ENCODE measurements around the gene NCAM1.

Gene NCAM1

DNA sequence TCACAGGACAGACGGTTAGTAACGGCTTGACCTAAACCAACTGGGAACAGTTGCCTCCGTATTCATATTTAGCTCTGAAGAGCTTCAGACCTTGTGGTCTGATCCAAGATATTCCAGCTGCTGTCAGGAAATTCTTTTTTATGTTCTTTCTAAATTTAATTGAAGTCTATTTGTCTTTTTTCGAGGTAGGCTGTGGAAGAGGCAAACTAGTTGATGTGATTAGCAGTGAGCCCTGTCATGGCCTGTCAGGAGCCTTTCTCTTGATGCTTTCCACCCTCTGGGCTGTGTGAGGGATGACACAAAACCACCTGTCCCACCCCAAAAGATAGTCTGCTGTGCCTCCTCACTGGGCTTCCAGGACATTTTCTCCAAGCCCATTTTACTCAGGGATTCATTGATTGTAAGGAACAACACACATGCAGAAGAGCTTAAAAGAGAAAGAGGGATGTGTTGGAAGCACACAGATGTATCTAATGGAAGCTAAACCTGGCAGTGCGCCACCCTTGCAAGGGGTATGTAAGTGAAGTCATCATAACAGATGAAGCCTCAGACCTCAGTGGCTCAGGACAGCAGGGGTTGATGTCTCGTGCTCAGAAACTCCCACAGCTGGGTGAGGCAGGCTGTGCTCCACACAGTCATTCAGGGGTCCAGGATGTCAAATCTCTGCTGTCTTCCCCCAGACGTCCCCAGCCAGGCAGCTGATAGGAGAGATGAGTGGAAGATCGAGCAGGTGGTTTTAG lies 170.0 kb downstream of the NCAM1 start:
- DNase-seq (ENCODE audit: low spot score) = no peak

DNA sequence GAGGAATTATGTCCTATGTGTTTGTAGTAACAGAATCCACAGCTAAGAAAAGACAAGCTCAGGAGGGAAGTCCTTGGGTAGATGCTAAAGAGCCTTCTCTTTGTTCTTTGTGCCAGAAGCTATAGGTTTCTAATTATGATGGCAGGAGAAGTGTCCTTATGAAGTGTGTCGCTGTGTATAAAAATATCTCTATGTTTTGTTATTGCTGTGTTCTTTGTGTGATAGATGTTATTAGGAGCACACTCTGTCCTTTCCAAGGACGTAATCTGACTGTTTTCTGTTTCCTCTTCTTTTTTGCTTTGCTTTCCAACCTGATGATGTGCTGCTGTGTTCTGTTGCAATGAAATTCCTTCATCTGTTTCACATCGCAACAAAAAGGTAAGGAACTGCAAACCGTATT lies 171.9 kb downstream of the NCAM1 start:
- no peak for DNase-seq (ENCODE audit: low spot score)

DNA sequence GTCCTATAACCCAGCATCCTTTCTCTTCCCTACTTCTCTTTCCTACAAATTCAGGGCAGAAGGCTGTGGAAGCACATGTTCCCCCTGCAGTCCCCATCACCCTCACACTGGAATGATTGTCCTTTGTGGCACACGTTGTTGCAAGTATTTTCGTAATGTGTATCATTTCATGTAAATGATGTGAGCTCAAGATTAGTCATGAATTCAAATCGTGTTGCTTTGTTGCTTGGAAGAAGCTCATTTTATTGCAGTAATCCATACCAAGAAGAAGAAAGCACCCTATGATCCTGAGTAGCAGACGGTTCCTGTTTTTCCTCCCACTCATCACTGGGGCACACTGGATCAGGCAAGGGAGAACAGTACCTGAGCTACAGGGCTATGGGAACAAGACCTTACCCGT lies 173.4 kb downstream of the NCAM1 start:
- DNase-seq (ENCODE audit: low spot score) = no peak

DNA sequence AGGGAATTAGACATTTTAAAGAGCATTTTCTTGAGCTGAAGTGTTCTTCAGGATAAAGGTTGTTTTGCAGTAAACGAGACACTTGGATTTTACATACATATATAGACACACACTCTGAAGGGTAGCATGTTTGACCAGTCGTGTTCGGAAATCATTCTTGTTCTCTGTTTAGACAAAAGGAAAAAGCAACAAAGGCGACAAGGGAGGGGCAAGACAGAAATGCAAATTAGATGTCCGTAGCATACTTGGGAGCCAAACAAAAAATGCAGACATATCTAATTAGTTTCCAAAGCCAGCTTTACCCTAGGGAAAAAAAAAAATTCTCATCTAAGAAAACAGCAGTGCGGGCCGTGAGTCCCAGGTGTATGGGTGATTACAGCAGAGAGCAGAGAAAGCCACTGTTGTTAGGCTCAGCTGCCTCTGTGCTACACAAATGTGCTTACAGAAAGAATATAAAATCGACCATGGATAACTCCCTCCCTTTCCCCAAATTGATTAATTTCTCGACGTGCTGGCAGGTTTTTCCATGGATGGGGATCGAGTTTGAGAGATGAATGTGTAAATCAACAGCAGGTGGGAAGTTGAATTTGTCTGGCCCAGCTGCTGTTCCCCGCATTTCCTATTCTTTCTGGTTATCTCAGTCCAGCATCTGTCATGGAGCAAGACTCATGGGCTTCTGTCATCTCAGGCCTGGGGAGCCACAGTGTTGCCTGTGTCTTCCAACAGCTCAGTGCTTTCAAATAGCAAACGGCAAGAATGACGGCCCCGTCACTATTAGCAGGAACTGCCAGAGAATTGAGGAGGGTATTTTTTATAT lies 176.7 kb downstream of the NCAM1 start:
- peak; percentile 49 for DNase-seq (ENCODE audit: low spot score)

DNA sequence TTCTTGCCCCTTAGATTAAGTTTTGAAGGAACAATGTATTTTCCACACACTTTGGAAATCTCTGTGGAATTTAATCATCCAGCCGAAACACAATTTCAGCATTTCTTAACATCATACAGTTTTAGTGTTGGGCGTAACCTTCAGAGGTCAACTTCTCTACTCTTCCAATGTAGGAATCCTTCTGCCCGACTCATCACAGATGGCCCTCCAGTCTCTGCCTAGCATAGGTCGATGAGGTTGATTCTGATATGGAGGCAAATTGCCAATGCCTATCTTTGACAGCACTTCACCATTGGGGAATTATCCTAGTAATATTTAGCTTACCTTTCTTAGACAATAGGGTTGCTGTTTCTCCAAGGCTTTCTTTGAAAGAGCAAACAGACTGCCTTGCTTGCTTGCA lies 177.5 kb downstream of the NCAM1 start:
- DNase-seq (ENCODE audit: low spot score) = no peak

DNA sequence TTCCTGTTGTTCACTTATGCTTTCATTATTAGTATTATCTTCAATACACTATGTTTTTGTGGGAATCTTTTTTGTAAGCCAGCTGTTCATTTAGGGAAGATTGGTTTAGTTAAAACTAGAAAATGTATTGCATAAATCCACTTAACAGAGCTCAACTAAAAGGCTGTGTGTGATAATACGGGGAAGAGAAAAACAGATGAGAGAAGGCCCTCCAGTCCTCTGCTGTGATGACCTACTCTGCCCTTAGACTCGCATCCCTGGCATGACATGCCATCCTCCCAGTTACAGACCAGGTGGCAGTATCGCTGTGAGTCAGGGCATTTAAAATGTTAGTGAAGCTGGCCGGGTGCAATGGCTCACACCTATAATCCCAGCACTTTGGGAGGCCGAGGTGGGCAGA lies 179.8 kb downstream of the NCAM1 start:
- DNase-seq (ENCODE audit: low spot score) = no peak

DNA sequence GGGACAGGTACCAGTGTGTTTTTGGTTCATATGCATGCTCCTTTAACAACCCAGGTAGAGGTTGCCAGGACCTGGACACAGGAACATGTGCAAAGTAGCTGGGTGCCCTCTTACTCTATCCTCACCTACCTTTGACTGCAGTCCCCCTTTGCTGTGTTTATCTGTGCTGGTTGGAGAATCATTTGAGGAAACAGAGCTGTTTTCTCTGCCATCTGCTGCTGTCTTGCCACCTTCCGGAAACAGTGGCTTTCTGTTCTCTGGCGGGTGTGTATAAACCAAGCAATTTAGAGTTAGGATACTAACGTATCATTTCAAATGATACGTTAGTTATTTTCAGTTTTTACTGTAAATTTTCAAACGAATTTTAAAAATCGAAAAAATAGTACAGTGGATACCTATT lies 181.3 kb downstream of the NCAM1 start:
- DNase-seq (ENCODE audit: low spot score) = no peak

DNA sequence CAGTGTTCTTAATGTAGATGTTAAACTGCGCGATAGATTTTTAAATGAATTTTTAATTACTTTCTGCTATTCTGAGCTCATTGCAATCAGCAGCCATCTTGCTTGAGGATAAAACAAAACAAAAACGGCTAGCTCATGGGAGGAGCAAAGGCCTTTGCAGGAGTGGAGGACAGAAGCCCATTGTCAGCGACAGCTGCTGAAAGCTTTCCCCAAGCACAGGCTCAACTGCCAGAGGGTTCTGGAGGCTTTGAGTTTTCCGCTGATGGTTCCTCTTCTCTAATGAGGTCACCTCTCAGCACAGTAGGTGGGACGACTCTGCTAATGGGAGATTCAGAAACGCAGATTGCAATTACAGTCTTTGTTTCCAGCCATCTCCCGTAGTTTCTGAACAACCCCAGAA lies 186.0 kb downstream of the NCAM1 start:
- DNase-seq (ENCODE audit: low spot score) = no peak

DNA sequence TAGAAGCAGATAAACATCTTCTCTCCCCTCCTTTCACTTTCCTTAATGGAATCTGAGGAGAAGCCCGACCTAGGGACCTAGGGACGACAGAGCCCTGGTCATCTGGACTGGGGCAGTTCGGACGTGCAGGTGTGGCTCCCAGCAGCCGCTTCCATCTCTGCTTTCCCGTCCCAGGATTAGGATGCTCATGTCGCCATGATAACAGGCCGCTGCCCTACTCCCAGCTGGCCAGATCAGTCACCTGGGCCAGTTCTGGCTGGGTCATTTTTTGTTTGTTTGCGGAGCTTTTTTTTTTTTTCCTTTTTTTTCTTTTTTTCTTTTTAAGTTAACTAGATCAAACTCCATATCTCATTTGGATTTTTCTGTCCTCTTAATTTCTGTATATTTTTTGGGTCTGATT lies 186.9 kb downstream of the NCAM1 start:
- no peak for DNase-seq (ENCODE audit: low spot score)

DNA sequence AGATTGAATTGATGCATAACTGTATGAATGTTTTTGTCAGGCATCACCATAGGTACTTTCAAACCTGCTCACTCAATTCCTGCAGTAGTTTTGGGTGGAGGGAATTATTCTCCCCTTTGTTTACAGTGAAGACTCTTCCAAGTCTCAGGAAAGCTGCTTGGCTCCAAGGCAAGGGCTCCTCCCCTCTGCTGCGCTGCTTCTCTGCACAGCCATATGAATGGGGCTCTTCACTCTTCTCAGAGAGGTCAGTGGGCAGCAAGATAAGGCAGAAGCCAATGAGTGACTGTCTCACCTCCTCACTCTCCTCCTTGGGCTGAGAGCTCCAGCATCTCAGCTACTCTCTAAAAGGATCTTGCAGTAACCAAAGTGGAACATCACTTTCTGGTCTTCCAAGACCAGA lies 187.4 kb downstream of the NCAM1 start:
- no peak for DNase-seq (ENCODE audit: low spot score)

DNA sequence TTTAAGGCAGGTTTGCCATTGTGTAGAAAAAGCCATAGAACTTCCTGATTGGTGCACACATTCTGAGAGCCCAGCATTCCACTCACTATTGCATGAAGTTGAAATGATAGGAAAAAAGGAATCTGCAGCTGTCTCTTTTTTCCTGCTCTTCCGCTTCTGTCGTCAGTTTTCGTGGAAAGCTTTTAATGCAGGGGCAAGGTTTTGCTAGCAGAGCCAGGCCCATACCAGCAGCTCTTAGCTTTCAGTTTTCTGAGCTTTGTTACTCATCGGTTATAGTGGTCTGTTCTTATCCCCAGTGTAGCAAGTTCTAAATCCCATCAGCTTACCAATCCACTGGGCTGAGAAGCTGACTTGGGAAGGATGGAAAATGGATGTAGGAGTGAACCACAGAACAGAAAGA lies 190.3 kb downstream of the NCAM1 start:
- no peak for DNase-seq (ENCODE audit: low spot score)

DNA sequence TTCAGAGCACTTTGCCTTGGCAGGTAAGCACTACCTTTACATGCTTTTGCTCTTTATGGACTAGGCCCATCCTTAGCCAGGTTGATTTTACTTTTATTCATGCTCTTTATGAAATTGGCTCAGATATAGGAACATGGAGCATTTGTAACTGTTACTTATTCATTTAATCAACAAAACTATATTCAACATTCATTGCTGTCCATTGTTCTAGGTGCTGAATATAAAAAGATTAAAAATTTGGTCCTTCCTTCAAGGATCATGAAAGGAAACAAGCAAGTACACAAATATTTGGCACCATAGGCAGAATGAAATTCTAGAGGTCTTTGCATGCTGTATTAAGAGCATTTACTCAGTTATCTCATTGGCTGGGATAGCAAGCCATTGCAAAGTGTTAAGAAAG lies 191.3 kb downstream of the NCAM1 start:
- DNase-seq (ENCODE audit: low spot score) = no peak

DNA sequence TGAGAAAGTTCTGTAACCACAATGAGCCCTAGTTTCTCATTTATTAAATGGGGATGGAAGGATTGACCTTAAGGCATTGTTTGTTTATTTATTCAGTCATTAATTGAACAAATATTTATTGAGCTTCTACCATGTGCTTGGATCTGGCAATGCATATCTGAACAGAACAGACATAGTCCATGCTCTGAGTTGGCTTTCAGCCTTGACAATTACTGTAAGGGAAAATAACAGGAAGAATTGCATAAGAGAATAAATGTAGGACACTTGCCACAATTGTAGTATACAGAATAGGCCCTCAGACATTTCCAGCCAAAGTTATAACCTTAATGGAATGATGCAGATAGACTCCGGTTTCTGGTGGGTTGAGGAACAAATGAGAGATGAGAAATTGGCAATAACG lies 192.6 kb downstream of the NCAM1 start:
- DNase-seq (ENCODE audit: low spot score) = no peak

DNA sequence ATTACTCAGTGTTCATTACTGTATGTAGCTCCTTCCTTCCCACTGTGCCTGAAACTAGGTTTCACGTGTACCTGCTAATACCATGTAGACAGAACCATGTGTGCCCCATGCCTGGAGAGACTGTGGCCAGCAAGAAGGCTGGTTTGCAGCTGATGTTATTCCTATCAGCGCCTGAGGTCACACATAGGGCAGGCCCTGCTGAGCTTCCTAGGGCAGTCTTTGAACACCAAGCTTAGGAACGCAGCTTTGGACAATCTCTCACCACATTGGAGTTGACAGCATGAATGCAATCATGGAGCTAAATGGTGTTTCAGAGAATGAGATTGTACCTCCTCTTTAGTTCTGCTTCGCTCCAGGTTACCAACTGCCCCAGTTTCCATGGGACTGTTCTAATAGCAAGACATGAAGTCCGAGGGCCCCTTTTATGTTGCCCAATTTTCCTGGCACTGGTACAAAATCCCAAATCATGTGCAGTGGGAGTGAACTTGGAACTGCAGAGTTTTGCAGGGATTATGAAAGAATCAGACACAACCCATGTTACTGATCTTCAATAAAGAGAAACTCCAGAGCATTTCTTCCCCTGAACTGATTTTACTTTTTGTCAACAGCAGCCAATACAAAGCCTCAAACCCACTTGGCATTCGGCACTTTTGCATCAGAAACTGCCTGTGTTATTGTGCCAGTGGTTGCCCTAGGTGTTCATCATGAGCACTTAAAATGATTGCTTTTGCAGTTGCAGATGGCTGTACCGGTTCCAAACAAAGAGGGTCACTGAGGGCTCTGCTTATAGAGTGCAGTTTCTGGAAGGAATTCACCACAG lies 199.0 kb downstream of the NCAM1 start:
- DNase-seq (ENCODE audit: low spot score) = no peak

DNA sequence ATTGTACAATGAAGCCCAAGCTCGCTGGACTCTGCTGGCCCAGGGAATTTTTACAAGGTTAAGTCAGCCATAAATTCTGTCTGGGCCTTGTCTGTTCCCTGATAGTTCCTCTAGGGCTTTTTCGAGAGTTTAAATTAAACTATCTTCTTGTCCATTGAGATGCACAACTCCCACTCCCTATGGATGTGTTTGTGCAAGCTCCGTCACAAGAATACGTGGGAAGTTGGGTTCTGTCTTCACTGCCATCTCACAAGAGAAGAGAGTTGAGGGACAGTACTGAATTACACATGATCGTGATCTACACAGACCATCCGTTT lies 199.5 kb downstream of the NCAM1 start:
- DNase-seq (ENCODE audit: low spot score) = no peak

DNA sequence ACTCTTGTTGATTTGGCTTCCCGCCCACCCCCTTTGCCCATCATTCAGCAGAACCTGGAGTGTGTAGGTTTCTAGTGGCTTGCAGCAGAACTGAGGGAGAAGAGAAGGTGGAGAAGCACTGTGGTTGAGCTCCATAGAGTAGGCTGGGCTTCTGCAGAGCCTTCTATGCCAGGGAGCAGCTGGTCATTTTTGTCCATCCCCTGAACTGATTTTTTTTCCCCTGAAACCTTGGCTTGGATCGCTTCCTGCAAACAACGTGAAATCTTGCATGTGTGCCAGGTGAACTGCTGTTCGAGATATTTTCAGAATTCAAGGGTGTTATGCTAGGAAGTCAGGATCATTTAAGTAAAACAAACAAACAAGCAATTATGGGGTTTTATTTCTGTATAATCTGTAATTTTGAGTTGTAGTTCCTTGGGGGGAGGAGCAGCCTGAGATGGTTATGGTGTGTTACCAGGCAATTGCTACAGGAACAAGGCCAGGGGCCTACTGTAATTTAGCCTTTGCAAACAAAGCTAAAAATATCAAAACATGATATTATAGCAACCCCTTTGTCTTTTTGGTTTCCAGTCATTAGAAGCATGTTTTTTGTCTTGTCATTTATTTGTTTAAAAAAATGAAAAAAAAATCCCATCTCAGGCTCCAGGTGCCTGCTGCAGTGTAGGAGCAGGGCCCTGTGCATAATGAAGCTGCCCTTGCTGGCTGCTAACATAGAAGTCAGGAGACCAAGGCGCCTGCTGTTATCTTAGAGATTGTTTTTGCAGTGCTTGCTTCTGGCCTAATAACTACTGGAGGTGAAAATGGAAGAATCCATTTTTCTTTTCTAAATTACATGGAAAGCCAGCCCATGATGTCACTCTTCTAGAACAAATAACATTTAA lies 200.7 kb downstream of the NCAM1 start:
- no peak for DNase-seq (ENCODE audit: low spot score)

DNA sequence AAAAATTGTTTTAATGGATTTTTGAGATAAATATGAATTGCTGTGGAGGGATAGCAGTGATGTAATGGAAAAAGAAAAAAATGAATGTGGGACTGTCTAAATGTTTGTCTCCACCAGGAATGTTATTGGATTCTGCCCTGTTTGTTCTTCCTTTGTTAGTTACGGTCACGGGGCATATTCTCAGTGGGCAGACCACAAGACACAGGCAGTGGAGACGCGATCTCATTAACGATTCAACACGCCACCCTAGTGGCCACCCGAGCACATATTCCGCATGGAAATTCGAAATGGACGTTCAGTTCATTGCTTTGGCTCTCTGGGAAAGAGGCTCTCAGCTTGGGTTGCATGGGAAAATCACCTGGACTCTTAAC lies 201.4 kb downstream of the NCAM1 start:
- DNase-seq (ENCODE audit: low spot score) = no peak

DNA sequence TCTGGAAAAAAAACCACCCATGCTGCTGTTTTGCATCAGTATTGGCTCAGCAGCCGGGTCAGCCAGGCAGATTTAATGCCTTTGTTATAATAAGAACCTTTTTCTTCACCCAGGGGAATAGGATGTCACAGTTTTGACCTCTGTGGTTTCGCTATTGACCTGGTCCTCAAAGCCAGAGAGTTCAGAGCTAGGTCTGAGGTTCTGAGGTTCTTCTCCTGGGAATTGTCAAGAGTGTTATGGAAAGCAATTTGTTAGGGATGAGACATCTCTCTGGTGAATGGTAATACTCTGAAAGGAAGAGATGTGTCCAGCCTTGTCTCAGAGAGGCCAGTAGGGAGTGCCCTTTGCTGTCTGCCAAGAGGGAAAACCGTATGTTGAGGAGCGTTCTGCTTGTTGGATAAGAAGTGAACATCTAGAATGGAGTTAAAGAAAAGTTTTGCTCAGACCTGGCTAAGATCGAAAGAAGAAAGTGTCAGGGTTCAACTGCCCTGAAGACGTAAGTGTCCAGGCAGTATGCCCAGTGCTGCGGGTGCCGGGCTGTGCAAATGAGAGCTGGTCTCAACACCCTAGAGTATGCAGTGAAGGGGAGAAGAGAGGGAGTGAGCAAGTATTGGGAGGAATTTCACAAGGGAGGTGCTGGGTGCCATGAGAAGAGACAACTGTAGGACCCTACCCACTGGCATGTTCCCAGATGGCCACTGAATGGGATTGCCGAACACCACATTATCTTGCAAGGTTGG lies 202.2 kb downstream of the NCAM1 start:
- no peak for DNase-seq (ENCODE audit: low spot score)

DNA sequence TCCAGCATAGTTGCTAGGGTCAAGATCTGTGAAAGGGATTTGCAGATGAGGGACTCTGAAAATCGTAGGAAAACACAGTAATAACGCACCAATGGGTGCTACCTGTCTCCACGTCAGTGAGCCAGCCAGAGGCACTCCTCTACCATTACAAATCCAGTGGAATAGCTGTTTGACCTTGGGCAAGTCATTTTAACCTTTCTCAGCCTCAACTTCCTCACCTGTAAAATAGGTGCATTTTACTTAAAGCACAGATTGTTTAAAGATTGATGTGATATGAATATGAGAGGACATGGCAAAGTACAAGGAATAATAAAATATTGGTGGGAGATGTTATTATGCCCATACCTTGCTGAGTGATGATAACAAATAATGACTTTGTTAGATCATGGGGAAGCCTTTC lies 205.1 kb downstream of the NCAM1 start:
- no peak for DNase-seq (ENCODE audit: low spot score)

DNA sequence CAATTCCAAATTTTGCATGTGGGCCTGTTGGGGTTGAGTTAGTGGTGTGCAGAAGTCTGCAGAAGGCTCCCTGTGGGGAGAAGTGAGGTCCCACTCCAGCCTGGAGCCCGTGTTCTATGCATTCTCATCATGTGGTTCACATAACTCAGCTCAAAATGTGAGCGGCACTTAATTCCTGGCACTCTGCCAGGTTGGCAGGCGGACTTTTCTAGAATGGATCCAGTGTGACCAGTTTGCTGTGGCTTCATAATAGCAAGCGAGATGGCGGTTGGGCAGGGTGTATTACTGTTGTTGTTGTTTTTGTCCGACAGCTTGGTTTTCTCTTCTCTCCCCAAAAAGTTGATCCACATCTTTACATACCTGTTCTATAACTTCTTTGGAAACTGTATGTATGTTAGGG lies 206.4 kb downstream of the NCAM1 start:
- no peak for DNase-seq (ENCODE audit: low spot score)

All from D341Med (cell line).